DLD1 (cell line): ENCODE results near the gene RACK1.

Experiments used
- in situ Hi-C: cut with HindIII; loops from 2 replicates; pipeline ENCODE4 v1.10.0; 2017; ENCODE audit warnings: low sequenced_read_pairs

Gene RACK1

GRCh38 chr5:181198905-181199519, 44.7 kb downstream of the RACK1 start:
- in situ Hi-C loops, result no loop called here

- in situ Hi-C loops, result no loop called here
These were observed 45.5 kb downstream of the RACK1 start for GRCh38 chr5:181198106-181198685.

DNA sequence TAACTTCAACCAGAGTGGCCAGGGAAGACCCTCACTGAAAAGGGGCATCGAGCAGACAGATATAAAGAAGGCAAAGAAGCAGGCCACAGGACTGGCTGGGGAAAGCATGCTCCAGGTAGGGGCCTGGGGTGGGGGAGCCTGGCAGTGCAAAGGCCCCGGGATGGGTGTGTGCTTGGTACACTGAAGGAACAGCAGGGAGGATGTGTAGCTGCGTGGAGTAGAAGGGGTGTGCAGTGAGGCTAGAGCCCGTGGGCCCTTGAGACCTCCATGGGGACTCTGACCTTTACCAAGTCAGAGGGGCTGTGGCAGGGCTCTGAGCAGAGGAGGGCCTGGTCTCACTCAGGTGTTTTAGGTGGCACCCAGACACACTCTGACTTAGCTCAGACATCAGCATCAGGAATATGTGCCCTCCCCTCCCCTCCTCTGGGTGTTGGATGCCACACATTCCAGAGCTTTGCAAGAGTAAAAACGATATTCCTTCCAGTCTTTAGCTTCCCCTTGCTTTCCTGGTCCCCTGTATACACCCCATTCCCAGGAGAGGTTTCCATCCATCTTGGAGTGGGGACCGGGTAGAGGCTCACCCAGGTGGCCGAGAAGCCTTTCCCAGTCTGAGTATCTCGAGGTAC, 46.3 kb downstream of the RACK1 start:
- in situ Hi-C loops, result no loop called here

DNA sequence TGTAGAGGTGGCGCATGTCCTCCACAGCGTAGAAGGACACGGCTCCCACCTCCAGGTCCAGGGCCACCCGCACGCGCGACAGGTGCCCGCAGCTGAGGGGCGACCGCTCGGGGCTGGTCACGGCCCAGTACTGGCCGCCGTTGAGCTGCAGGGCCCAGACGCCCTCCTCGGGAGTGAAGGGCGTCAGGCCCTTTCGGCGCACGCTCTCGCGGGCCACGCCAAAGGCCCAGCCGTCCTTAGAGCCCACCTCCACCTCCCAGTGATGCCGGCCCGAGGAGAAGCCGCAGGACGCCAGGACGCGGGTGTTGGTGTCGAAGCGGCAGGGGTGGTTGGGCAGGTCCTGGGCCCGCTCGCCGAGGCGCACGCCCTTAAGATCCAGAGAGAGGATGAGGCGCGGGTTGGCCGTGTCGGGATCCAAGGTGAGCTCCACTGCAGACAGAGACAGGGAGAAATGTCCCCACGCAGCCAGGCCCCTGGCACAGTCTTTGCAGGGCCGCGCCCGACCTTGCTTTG, 48.4 kb downstream of the RACK1 start:
- in situ Hi-C loops, result no loop called here

DNA sequence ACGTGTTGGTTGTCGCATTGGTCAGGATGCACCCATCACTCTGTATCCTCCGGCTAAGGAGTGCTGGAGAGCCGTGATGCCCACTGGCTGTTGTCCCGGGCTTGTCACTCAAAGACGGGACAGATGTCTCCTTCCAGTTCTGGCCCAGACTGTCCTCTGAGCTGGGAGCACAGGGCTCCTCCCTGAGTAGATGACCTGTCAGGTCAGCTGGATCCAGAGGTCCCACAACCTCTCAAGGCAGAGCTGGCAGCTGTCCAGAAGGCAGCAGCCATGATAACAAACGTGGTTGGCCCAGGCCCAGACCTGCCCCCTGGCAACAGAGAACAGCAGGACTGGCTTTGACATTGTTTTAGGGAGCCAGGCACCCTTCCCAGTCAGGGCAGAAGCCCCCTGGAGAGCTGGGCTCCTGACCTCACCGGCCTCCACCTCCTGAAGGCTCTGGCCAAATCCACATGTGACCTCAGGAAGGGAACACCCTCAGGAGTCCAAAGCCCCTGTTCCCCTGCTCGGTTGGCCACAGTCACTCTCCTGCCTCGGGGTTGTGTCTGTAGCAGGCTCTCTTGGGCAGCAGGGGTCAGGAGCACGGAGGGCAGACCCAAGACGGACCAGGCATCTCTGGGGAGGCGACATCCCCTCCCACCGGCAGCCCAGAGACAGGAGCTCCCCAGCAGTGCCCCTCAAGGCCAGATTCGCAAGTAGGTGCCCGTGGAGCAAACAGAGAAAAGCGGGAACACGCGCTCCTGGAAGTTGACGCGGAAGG, 49.0 kb downstream of the RACK1 start:
- in situ Hi-C loops, result no loop called here

GRCh38 chr5:181193656-181194055, 50.0 kb downstream of the RACK1 start:
- in situ Hi-C loops, result no loop called here

GRCh38 chr5:181192337-181193046, 51.2 kb downstream of the RACK1 start:
- in situ Hi-C loops, result no loop called here

GRCh38 chr5:181191526-181192336, 52.0 kb downstream of the RACK1 start:
- in situ Hi-C loops, result no loop called here

GRCh38 chr5:181190711-181191525, 52.8 kb downstream of the RACK1 start:
- in situ Hi-C loops, result no loop called here

DNA sequence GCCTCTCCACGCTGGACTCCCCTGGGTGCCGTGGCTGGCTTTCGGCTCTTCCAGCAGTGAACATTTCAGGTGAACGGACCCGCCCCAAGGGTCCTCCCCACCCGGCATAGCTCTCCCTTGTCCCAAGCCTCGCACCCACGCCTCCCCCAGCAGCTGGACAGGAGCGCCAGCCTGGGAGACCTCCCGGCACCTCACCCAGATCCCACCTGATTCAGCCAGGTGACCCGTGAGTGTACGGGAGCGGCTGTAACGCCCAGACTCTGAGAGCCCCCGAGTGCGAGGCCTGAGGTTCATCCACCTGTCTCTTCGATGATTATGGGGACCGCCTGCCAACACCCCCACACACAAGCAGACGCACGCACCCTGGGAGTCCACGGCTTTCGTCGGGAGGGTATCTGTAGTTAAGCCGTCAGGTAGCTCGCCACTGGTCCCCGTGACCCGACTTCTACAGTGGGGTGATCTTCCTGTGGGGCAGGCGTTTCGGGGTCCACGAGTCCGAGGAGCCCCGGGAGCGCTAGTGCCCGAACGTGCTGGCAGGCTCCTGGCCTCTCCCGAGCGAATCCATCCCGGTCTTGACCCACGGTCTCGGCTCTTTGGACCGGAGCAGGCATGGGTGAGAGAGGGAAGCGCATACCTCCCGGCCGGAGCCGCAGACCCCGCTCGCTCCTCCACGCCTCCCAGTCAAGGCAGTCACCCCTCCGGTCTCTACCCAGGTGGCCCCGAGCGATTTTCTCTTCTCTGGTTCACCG, 53.6 kb downstream of the RACK1 start:
- in situ Hi-C loops, result no loop called here

GRCh38 chr5:181189363-181189961, 54.2 kb downstream of the RACK1 start:
- in situ Hi-C loops, result no loop called here

GRCh38 chr5:181188700-181189362, 54.9 kb downstream of the RACK1 start:
- in situ Hi-C loops, result no loop called here

DNA sequence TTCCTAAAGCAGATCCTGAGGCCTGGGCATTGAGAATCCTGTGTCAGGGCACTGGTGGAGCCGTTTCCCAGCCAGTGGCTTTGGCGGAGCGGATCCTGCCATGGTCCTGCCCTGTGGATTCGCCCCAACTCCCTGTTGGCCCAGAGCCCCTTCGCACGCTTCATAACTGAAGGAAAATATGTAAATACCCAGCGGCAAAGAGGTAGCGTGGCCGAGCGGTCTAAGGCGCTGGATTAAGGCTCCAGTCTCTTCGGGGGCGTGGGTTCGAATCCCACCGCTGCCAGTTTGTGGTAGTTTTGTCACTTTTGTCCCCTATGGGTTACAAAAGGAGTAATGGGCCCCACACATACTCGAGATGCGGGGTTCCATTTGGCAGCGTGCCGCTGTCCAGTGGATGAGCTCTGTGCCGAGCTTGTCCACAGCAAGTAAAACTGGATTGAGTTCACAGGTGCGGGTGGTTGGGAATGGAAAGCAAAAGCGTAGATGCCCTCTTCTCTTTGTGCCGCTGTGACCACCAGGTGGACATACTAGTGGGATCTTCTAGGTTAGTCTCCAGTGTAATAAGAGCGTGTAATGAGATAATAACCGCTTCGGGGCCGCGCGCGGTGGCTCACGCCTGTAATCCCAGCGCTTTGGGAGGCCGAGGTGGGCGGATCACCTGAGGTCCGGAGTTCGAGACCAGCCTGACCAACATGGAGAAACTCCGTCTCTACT, 56.0 kb downstream of the RACK1 start:
- in situ Hi-C loops, result no loop called here

DNA sequence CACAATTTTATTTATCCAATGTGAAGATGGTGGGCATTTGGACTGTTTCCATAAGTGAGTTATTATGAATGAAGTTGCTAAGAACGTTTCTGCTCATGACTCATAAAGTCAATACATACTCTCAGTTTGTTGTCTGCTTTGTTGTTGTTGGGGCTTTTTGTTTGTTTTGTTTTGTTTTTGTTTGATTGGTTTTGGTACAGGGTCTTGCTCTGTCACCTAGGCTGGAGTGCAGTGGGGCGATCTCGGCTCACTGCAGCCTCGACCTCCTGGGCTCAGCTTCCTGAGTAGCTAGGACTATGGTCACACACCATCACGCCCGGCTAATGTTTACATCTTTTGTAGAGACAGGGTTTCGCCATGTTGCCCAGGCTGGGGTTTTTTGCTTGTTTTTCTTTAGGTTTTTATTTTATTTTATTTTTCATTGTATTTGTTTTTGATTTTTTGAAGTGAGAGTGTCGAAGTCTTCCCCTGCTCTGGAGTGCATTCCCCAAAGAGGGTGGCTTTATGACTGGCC, 56.7 kb downstream of the RACK1 start:
- in situ Hi-C loops, result no loop called here
